SU-DHL-6 (cell line): Measurements from ENCODE around the gene SCLT1.

ENCODE experiments used
- CTCF ChIP-seq: fragments of 200-600 bp; sonication (generic); IDR thresholded peaks from one replicate; pipeline ENCODE4 v1.5.1; 2017; ENCODE audit warnings: antibody characterized with exemption, mild to moderate bottlenecking, low read length, moderate library complexity; ENCODE audit not compliant: insufficient read depth, poor library complexity, severe bottlenecking
- EZH2phosphoT487 ChIP-seq: fragments of 200-600 bp; sonication (generic), shearing (Covaris generic); conservative IDR thresholded peaks from 2 replicates; pipeline ENCODE4 v1.6.1; 2018; ENCODE audit warnings: mild to moderate bottlenecking, antibody characterized with exemption, low read length, moderate library complexity, mixed read lengths

- TF ChIP-seq CTCF = no peak
- TF ChIP-seq EZH2phosphoT487 = no peak
Observed at GRCh38 chr4:128846063-128846462, 247.3 kb downstream of the SCLT1 start.
